PC-3 (cell line): Measurements from ENCODE around the gene TMEM201. TPM values are rescaled to one million over a fixed set of nuclear protein-coding genes. Genes with fewer than 3 reads are reported as not detected.

Experiments used
- ATAC-seq: fragments of 200-7000 bp; cut with Tn5 transposase; 2 replicates; pipeline ENCODE4 v1.9.1; 2020; ENCODE audit warnings: mild to moderate bottlenecking, moderate library complexity
- BruUV-seq: library from RNA; stranded (reverse); fragments of 400-500 nt; replicated peaks from 2 replicates; lab custom pipeline; 2021; lab: Mats Ljungman, UMichigan
- CTCF ChIA-PET: fragments of 300-600 bp; sonication (Branson Sonifier 250); formaldehyde crosslinking; loops from one replicate; lab custom pipeline; 2022; ENCODE audit warnings: antibody characterized with exemption; lab: Charles Lee
- POLR2A ChIA-PET: fragments of 300-600 bp; sonication (Branson Sonifier 250); formaldehyde crosslinking; loops from one replicate; lab custom pipeline; 2022; ENCODE audit warnings: antibody characterized with exemption; ENCODE audit not compliant: unreplicated experiment; lab: Charles Lee
- DNase-seq: peaks from one replicate; pipeline ENCODE4 v3.0.0-alpha.2; 2015
- H2AFZ ChIP-seq: fragments of 300-600 bp; sonication (generic); 2 replicates; pipeline ENCODE4 v1.6.0; 2016; ENCODE audit warnings: antibody characterized with exemption, low read length
- H3F3A ChIP-seq: fragments of 300-600 bp; sonication (generic); one replicate; pipeline ENCODE4 v1.6.0; 2017; ENCODE audit warnings: antibody characterized with exemption, low read length, control low read depth, mild to moderate bottlenecking; ENCODE audit not compliant: unreplicated experiment
- H3K27ac ChIP-seq: fragments of 300-600 bp; sonication (generic); 2 replicates; pipeline ENCODE4 v1.5.1; 2016; ENCODE audit warnings: mild to moderate bottlenecking, low read length
- H3K27me3 ChIP-seq: fragments of 300-600 bp; sonication (generic); 2 replicates; pipeline ENCODE4 v1.6.1; 2016; ENCODE audit warnings: low read length, mixed read lengths
- H3K36me3 ChIP-seq: fragments of 300-600 bp; sonication (generic); 2 replicates; pipeline ENCODE4 v1.6.1; 2016; ENCODE audit warnings: low read depth, mixed run types, low read length, mixed read lengths
- H3K4me1 ChIP-seq: fragments of 300-600 bp; sonication (generic); 2 replicates; pipeline ENCODE4 v1.5.1; 2016; ENCODE audit warnings: low read length; ENCODE audit not compliant: insufficient read depth
- H3K4me2 ChIP-seq: fragments of 300-600 bp; sonication (generic); 2 replicates; pipeline ENCODE4 v1.6.0; 2016; ENCODE audit warnings: low read length
- H3K4me3 ChIP-seq: fragments of 300-600 bp; sonication (generic); 2 replicates; pipeline ENCODE4 v1.5.1; 2016; ENCODE audit warnings: mild to moderate bottlenecking, low read length, mixed read lengths
- H3K79me2 ChIP-seq: fragments of 300-600 bp; sonication (generic); 2 replicates; pipeline ENCODE4 v1.6.1; 2017; ENCODE audit warnings: low read length, mixed read lengths
- H3K9ac ChIP-seq: fragments of 300-600 bp; sonication (generic); 2 replicates; pipeline ENCODE4 v1.6.0; 2016; ENCODE audit warnings: mild to moderate bottlenecking, low read length
- H3K9me2 ChIP-seq: fragments of 300-600 bp; sonication (generic); replicated peaks from 2 replicates; pipeline ENCODE4 v1.6.1; 2016; ENCODE audit warnings: mixed run types, low read length, mixed read lengths
- H3K9me3 ChIP-seq: fragments of 300-600 bp; sonication (generic); 2 replicates; pipeline ENCODE4 v1.6.1; 2016; ENCODE audit warnings: low read length, mixed read lengths
- H4K20me1 ChIP-seq: fragments of 300-600 bp; sonication (generic); 2 replicates; pipeline ENCODE4 v1.6.1; 2016; ENCODE audit warnings: low read length, mixed read lengths
- CTCF ChIP-seq: fragments of 300-600 bp; sonication (generic); conservative IDR thresholded peaks from 2 replicates; pipeline ENCODE4 v1.5.1; 2017; ENCODE audit warnings: antibody characterized with exemption, low read depth, mild to moderate bottlenecking, low read length
- EZH2 ChIP-seq: fragments of 300-600 bp; sonication (generic); IDR thresholded peaks from one replicate; pipeline ENCODE4 v1.6.1; 2017; ENCODE audit warnings: antibody characterized with exemption, mild to moderate bottlenecking, low read length; ENCODE audit not compliant: unreplicated experiment
- EZH2phosphoT487 ChIP-seq: fragments of 300-600 bp; sonication (generic); IDR thresholded peaks from 2 replicates; pipeline ENCODE4 v1.6.1; 2018; ENCODE audit warnings: mild to moderate bottlenecking, antibody characterized with exemption, low read length, borderline replicate concordance
- intact Hi-C: fragments of 100-400 bp; cut with micrococcal nuclease; formaldehyde crosslinking; loops from 2 replicates; pipeline ENCODE4 v1.9.0; 2023
- total RNA-seq: library from RNA; depleted of rRNA; stranded (reverse); fragments of >200 nt; gene quantifications from 2 replicates; pipeline ENCODE4 v1.2.3, GENCODE V29; 2014

TMEM201 gene
- total RNA-seq, 1 experiment from 2014 or later = 13.8 TPM

GRCh38 chr1:9612871-9613624, 24.3 kb downstream of the TMEM201 start:
- intact Hi-C loops = no loop called here
- no peak for DNase-seq
- H3K4me3 ChIP-seq = no peak overlapping the region
- POLR2A ChIA-PET = no interaction called here
- peaks cover 3% of the 10 kb centered on the region; the same call in 1 of the 2 replicates for H3K36me3 ChIP-seq
- H3K4me2 ChIP-seq = no peak overlapping the region
- no peaks in the 10 kb centered on the region for H3F3A ChIP-seq
- H3K4me1 ChIP-seq = no peaks in the 10 kb centered on the region
- BruUV-seq = no TSS peak
- no peak for ATAC-seq
- TF ChIP-seq EZH2phosphoT487 = no peak
- no peak for TF ChIP-seq CTCF
- H3K27ac ChIP-seq = no peak overlapping the region
- no peaks in the 10 kb centered on the region for H3K9me3 ChIP-seq
- H3K79me2 ChIP-seq = no peaks in the 10 kb centered on the region
- H3K9me2 ChIP-seq = no peaks in the 10 kb centered on the region
- H3K9ac ChIP-seq = no peak overlapping the region
- H3K27me3 ChIP-seq = no peaks in the 10 kb centered on the region
- no peak overlapping the region for H2AFZ ChIP-seq
- CTCF ChIA-PET = no interaction called here
- no peaks in the 10 kb centered on the region for H4K20me1 ChIP-seq

- DNase-seq (no peak), ATAC-seq (no peak)
- H3K4me2 ChIP-seq = no peak overlapping the region
- ChIA-PET CTCF (interaction anchor here (0.6 kb wide), 1 partner anchor 14 kb away, joined by 3 read pairs; no protein-coding TSS in a partner anchor), POLR2A (no interaction called here)
- no peak overlapping the region for H2AFZ ChIP-seq
- no peak for TF ChIP-seq EZH2phosphoT487
- no peak for TF ChIP-seq EZH2
- TF ChIP-seq CTCF = no peak
- H4K20me1 ChIP-seq = no peaks in the 10 kb centered on the region
- H3K27me3 ChIP-seq = no peaks in the 10 kb centered on the region
- no peaks in the 10 kb centered on the region for H3K9me3 ChIP-seq
- no peaks in the 10 kb centered on the region for H3K4me1 ChIP-seq
- H3K9me2 ChIP-seq = no peaks in the 10 kb centered on the region
- no TSS peak for BruUV-seq
- no peaks in the 10 kb centered on the region for H3K79me2 ChIP-seq
- H3K27ac ChIP-seq = no peak overlapping the region
- intact Hi-C loops = no loop called here
- H3K9ac ChIP-seq = no peak overlapping the region
- peaks cover 3% of the 10 kb centered on the region; the same call in 1 of the 2 replicates for H3K36me3 ChIP-seq
- no peak overlapping the region for H3K4me3 ChIP-seq
- H3F3A ChIP-seq = no peaks in the 10 kb centered on the region
Observed at GRCh38 chr1:9613625-9614299, 25.1 kb downstream of the TMEM201 start.
